Lung microvascular endothelial cell (primary cell): ENCODE measurements around the gene CHD6. TPM values are rescaled to one million over a fixed set of nuclear protein-coding genes. Genes with fewer than 3 reads are reported as not detected.
A peak's percentile ranks its signal among the peaks of the same experiment; 100 is the strongest.

Source experiments
- DNase-seq, 2 donors: peaks; one replicate each; pipeline versions ENCODE4 v3.0.0 to v3.0.0-alpha.2; 2010; ENCODE audit warnings: low read depth in 2 of 2
- total RNA-seq: library from RNA; depleted of rRNA; stranded (reverse); fragments of >200 nt; gene quantifications from 2 replicates; pipeline ENCODE4 v1.2.1, GENCODE V29; 2014

Gene CHD6
- total RNA-seq, 1 donor from 2014 or later = 23.0 TPM

DNA sequence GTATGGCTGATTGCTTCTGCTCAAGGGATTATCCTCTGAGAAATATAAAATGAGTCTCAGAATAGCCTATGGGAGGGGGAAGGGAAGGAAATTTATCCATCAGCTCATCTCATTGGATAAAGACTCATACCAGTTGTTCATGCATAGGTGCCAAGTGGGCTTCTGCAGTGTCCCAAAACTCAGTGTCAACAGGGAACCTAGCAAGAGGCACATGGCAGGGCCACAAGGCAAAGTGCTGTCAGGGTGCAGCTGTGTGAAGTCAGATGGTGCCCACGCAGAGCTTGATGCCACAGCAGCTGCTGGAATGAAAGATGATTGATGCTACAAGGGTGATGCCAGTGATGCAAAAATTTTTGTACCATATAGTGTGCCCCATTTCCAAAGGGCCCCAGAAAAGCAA, 3.2 kb upstream of the CHD6 start:
- no peak for DNase-seq

DNA sequence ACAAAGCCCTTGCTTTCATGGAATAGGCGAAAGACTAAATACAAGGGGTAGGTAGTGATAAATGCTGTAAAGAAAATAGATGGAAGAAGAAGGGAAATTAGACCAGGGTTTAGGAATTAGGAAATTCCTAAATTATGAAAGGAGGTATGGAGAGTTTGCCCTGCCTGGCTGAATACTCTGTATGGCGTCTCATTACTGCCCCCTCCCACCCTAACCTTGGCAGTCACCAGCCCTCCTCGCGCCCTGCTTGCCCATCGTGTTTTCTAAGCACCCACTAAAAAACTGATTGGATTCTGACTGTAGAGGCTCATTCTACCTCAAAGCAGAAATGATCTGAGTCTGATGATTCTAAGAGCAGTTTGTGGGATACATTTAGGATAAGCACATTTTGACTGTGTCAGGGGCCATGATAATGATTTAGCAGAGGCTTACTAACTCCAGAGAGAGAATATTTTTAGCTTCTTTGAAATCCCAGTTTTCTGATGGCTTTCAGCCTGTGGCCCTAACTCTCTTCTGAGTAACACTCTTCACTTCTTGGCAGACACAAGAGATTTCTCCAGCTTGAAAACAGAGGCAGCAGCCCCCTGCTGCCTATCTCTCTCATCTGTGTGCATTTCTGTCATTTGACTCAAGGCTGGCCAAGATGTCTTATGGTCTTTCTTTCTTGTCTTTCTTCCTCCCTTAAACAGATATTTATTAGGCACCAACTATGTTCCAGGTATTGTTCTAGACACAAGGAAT, 1.4 kb upstream of the CHD6 start:
- DNase-seq = no peak

DNA sequence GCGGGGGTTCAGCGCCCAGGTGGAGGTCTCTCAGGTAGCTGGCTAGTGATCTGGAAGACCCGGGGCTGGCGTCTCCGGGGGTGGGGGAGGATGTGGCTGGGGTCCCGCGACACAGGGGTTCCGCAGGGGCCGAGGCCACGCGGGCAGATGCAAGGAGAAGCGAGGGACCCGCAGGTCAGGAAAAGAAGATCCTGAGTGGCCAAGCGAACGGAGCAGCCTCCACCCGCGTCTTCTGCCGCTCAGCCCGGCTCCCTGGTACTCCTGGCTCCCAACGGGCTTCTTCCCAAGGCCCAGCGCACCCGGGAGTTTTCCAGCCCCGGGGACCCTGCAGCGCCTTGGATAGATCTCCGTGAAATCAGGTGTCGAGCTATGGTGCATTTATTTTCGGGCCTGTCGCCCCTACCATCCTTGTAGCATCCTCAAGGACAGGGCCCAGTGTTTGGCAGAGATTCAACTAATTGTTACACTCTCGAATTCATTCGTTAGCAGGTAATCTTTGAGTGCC, 682 bp upstream of the CHD6 start:
- DNase-seq = peak in 1 of 2 donors; percentile 5

DNA sequence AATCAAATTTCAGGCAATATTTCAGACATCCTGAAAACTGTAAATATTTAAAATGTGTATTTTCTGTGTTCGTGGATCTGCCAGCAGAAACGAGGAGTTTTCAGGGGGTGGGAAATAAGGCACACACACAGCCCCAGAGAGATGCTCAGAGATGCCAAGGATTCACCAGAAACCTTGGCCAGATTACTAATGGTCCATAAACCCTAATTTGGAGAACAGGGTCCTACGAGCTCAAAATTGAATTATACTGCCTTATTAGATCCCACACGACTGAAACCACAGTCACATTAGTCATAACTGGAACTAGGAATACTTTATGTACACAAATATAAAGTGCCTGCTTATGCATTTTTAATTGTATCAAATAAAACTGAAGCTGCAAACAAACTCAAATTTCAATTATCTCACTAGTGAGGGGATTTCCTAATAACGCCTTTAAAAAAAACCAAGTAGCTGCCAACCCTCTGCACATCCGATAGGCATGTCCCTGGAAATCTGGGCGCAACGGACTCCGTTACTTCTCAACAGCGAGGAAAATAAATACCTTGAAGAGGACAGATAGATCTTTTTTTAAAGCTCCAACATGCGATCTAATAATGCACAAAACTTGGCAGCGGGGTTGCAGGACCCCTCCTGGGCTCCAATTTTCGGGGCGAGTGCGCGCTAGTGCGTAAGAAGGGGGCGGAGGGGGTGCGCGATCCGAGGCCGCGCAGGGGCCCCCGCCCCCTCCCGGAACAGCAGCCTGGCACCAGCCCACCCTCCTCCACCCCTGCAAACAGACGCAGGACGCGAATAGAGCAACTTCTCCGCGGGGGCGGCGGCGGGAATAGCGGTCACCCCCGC, 897 bp downstream of the CHD6 start:
- DNase-seq = peak; percentile 45 to 55

DNA sequence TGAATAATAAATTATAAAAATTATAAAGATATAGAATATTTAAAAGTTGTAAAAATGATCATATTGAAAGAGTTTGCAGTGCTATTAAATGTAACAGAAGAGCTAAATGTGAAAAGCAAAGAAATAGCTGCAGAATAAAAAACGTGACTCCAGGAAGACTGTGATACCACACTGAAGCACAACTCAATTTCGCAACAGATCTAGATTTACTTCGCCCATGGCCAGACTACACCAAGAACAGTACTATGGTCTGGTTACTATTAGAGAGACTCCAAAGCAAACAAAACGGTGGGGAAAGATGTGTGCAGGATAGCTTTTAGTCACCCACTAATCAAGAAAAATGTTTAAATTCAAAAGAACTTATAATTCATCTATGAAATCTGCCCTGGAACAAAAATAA, 1.9 kb downstream of the CHD6 start:
- no peak for DNase-seq

DNA sequence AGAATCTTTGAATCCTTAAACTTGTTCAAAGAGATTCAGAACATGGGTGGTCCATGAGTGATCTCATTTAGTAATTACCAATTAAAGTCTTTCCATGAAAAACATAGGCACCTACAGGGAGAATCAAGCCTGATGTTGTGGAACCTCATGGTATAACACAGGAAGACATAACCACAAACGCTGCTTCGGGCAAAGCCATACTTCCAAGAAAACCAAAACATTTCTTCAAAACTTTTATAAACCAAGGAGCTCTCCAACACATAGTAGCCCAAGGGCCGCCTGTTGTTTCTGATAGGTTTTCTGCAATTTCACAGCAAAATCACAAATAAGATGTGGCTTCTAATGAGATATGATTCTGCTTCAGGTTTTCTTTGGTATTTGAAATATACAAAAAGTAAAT, 2.5 kb downstream of the CHD6 start:
- no peak for DNase-seq

DNA sequence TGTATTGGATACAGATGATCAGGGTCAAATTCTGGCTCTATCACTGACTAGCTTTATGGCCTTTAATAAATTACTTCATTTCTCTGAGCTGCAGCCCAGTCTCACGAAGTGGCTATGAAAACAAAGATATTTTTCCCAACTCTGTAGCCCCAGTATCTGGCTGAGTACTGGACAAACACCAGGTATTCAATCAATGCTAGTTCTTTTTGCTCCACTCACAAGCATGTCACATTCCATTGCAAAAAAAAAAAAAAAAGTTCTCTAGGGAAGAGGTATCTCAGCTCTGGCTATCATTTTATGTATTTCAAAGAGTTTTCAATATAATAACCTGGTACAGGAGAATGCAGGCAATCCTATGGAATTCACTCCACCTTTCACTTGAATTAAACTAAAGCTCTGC, 3.1 kb downstream of the CHD6 start:
- no peak for DNase-seq

DNA sequence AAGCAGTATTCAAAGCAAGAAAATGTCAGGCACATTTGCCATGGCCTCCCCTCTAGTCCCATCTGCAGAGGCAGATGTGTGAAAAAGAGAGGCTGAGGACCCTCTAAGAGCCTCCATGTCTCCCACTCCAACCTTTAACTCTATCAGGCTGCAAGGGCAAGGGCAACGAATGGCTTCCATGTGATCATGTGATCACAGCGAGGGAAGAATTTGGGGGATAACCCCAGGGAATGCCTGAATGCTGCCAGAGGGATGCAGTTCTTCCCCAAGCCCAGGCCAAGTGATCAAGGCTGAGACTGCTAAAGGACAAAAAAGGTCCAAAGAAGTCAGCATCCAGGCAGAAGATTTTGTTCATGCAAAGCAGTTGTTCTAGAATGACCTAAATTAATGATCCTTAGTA, 4.9 kb downstream of the CHD6 start:
- no peak for DNase-seq

DNA sequence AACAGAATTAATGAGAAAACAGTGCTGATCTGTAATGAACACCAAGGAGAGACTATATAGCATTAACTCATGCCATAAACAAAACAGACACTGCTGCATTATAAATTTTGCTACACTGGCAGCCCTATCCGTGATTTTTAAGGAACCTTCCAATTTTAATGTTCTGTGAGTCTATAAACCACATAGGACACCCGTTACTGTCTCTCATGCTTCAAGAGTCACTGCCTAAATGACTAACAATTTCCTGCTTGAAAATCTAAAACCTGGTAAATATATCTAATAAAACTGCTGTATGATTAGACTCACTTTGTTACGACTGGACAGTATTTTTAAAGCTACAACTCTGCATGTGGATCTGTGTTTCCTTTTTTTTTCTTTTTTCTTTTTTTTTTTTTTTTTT, 8.7 kb downstream of the CHD6 start:
- no peak for DNase-seq

DNA sequence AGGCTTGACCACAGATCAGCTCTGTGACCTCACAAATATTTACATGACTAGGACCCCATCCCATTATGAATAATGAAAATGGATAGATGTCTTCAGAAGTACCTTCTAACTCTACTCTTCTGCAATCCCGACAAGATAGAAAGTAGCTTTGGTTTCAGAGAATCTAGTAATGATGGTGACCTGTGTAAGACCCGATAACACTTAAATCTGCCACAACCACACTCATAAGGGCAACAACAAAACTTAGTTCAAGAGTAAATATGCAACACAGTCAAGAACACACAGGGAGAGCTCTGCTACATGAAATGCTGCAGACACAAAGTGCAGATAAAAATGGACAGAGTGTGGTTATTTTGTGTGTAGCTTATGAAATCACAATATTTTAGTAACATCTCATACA, 9.6 kb downstream of the CHD6 start:
- DNase-seq = no peak

DNA sequence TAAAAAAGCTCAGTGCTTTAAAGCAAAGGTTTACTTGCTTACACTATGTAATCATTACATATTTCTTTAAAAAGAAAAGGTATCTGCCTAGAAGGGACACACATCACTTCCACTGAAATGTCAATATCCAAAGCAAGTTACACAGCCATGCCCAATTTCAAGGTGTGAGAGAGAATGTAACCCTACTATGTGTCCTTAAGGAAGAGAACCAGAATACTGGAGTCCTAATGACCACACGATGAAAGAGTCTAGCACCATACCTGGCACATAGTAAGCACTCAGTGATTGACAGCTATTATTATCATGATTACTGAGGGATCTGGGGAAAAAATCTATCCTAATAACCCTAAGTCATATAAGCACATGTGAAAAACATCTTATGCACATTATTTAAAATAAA, 10.4 kb downstream of the CHD6 start:
- no peak for DNase-seq

DNA sequence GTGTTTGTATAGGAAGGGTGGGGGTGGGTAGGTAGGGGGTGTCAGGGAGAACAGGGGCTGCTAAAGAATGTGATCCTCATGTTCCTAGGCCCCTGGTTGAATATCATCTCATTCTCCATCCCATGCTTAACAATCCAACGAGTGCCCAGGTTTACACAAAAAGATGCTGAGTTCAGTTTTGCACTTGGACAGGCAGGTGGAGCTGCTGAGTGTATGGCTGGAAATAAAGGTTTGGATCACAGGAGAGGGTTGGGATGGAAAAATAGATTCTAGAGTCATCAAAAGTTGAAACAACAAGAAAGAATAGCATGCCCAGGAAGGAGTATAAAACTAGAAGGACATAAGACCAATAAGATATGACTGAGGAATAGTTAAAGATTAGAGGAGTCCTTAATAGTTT, 14.2 kb downstream of the CHD6 start:
- DNase-seq = no peak

DNA sequence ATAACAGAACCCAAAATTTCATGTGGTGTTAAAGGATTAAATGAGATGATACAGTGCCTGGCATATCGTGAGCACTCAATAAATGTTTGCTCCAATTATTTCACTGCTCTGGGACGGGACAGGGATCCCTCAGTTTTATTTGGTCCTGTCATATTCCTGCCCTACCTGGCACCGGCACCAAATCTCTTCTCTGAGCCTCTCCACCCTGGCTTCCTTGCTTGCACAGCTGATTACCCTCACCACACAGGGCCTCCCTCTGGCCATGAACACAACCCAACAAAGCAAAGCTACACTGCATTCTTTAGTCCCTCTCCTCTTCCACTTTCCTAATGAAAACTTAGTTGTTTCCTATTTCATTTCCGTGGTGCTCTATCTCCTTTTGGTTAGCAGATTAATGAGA, 16.4 kb downstream of the CHD6 start:
- DNase-seq = no peak

DNA sequence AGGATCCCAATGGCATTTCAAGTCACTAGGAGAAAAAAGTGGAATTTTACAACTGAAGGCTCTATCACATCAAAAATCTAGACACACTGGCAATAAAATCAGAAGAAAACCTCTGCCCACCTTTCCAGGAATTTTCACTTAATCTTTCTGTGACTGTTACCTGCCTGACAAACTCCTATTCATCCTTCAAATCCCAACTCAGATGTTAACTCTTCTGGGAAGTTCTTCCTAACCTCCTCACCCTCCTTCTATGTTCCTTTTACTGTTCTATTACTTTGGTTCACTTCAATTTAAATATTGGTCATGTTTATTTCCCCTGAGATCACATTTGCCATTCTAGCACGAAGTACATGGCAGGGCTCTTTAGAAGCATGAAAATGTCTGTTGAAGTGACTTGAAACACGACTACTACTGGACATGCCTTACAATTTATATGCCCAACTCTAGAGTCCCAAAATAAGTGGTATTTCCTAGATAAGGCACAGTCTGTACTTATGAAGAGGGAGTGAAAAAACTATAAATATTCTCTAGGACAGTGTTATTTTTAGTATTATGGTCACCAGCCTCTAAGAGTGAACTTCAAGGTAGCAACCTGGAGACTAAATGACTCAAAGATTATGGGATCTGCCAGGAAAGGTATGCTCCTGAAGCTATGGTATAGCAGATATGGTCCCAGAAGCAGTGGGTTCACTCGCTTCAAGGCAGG, 17.1 kb downstream of the CHD6 start:
- no peak for DNase-seq

DNA sequence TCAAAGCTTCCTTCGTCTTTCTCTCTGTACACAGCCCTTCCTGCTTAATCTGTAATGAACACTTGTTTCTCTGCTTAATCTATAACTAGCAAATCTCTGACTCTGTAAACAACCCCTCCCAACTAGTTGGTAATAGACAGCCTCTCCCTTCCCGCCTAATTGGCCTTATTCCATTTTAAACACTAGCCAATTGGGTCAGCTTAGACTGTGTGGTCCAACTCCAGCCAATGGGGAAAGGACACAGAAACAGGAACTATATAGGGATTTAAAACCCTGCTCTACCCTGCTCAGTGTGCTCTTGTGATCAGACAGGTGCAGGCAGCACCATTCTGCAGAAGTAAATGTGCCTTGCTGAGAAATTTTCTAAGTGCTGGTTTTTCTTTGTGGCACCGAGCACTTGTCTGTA, 18.5 kb downstream of the CHD6 start:
- peak in 1 of 2 donors; percentile 15 for DNase-seq

DNA sequence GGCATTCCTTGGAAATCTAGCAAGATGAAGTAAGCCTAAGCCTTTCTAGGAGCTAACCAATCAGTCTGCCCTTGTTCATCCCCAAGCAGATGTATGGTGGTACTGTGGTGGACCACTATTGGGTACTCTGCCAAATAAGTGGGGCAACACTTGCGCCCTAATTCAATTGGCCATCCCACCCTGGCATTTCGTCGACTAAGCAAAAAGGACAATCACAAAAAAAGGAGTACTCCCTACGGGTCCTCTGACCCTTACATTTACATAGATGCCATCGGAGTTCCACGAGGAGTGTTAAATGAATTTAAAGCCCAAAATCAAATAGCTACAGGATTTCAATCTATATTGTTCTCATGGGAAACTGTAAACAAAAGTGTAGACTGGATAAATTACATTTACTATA, 19.5 kb downstream of the CHD6 start:
- no peak for DNase-seq

DNA sequence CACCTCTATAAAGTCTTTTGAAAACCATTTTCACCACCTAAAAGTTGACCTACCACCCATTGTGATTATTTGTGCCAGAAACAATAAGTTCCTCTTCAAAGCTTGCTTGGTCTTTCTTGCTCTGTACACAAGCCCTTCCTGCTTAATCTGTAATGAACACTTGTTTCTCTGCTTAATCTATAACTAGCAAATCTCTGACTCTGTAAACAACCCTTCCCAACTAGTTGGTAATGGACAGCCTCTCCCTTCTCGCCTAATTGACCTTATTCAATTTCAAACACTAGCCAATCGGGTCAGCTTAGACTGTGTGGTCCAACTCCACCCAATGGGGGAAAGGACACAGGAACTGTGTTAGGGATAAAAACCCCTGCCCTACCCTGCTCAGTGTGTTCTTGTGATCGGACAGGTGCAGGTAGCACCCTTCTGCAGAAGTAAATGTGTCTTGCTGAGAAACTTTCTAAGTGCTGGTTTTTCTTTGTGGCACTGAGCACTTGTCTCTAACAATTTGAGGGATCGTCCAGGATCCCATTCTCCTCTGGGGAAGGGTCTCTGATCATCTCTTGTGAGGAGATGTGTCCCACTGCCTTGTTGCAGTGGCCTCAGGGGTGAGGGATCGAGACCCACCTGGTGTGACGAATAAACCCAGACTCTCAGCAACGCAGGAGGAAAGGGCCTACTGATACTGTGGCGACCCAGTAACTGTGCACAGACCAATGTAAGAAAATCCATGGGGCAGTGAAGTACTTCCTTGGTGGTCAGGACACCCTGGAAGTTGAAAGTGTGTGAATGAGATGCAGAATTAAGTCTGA, 23.5 kb downstream of the CHD6 start:
- DNase-seq = no peak

DNA sequence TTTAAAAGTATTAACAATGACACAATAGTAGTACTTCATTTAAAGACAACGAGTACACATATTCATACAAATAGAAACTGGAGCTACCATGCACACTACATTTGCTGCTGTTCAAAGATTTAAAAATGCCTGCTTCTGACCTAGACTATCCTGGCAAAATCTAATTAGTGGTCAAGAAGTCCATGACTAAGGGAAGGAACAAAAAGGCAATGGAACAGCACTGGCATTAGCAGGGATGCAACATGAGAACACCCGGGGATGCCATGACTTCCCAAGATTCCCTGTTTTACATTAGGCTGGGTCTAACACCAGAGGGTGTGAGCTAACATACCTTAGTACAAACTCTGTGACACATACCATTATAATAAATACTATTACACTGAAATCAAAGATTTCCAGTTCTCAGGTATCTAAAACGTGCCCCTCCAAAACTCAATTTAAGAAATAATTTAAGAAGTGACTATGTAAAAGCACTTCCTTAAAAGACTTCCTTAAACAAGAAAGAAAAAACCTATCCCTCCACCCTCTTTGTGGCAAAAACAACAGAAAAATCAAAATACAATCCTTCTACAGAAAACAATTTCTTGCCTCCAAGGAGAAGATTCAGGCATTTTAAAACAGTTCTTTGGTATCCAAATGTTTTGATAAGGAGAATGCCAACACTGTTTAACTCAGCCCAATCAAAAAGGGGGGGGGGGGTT, 25.5 kb downstream of the CHD6 start:
- DNase-seq = no peak

DNA sequence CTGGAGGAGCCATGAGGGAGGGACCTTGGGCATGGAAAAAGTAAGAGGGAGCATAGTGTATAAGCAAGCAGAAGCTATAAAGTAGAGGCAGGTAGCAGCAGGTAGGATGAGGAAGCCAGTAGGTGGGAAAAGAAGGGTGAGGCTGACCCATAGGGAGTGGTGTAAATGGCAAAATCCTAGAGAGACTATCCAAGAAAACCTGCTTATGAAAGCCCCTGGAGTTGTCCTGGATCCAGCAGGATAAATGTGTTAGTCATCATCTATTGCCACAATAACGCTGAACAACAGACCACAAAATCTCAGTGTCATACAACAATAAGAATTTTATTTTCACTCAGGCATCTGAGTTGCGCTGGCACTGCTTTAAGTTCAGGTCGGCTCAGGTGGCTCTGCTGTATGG, 30.2 kb downstream of the CHD6 start:
- peak in 1 of 2 donors; percentile 11 for DNase-seq

DNA sequence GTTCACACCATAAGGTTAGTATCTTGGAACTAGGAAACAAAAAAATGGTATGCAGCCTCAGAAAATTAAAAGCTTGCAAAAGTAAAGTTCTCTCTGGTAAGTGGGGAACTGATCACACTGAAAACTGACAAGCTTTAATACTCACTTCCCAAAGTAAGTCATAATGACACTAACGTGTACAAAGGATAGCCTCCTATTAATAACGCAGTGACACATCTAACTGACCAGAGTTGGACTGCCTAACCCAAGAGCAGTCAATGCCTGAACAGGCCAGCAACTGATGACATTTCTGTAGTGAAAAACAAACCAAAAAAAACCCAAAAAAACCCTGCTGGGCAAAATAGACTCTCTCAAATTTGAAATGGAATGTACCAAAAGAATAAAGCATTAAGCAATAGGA, 30.7 kb downstream of the CHD6 start:
- no peak for DNase-seq

DNA sequence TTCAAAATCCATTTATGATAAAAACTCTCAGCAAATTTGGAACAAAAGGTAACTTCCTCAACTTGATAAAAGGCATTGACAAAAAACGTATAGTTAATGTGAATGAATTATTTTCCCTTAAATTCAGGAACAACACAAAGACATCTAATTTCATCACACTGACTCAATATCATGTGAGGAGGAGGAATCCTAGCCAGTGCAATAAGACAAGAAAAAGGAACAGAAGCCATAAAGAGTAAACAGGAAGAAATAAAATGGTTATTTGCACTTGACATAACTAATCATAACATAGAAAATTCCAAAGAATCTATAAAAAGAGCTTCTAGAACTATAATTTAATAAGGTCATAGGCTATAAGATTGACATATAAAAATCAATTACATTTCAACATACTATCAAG, 31.4 kb downstream of the CHD6 start:
- no peak for DNase-seq
